Measurements from ENCODE around the gene BMP5.
"Not testable (repeated sequence)": the region's sequence is repeated elsewhere in the genome, so short reads cannot be mapped to it uniquely, and the experiment has no call there.

BMP5 gene

DNA sequence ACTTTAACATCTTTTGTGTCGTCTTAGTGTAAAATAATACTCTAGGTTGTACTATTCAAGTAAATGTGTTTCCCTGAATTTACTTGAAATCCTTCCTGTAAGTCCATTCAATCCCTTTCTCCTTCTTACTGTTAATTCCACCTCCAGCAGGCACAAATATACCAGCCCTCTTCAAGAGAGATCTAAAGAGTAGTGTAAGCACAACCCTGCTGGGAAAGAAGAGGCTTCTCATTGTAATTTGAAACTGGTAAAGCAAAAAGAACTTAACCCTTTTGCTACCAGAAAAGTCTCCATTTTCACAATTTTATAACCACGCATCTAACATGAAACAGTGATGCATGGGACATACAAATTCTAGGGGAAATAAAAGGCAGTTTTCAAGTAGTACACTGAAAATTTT is at the start of gene BMP5:
Gene BMP5 (minus strand): TSS at position 191 of the 400 bp plus-strand sequence. CDS start 725 bp downstream, outside the sequence.
- DNase-seq: no peak

DNA sequence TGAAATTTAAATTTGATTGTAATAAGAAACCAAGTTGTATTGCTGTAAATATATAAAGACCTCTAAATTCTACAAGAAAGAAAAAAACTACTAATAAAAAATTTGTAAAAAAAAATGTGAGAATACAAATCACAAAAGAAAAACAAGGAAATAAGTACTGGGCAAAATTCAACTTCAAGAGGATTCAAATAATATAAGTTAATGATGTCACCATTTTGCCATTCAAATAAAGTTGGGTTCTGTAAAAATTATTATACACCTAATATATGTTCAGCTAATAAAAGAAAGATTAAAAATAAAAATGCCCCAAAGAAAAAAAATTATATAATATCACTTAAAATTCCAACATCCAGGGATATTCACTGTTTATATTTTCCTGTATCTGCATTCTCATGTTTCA is 47.0 kb upstream of the BMP5 start:
- no peak for DNase-seq

DNA sequence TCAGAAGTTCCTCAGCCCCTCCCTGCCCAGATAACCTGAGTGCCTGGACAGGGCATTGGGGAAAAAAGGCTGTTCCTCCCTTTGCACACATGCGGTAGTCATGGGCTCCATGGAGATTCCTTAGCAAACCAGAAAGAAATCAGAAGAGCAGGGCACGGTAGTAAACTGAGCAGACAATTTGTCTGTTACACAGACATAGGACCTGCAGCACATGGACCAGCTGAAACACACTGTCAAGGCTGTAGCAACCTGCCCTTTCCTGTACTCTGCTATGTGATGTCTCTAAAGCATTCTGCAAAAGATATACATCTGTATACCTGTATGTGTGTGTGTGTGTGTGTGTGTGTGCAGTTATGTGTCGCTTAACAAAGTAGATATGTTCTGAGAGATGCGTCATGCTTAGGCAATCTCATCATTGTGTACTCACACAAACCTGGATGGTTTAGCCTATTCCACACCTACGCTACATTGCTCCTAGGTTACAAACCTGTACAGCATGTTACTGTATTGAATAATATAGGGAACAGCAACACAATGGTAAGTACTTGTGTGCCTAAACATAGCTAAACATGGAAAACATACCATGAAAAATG is 44.4 kb upstream of the BMP5 start:
- DNase-seq: no peak

GRCh38 chr6:55918639-55919038 is 43.2 kb upstream of the BMP5 start:
- no peak for DNase-seq

DNA sequence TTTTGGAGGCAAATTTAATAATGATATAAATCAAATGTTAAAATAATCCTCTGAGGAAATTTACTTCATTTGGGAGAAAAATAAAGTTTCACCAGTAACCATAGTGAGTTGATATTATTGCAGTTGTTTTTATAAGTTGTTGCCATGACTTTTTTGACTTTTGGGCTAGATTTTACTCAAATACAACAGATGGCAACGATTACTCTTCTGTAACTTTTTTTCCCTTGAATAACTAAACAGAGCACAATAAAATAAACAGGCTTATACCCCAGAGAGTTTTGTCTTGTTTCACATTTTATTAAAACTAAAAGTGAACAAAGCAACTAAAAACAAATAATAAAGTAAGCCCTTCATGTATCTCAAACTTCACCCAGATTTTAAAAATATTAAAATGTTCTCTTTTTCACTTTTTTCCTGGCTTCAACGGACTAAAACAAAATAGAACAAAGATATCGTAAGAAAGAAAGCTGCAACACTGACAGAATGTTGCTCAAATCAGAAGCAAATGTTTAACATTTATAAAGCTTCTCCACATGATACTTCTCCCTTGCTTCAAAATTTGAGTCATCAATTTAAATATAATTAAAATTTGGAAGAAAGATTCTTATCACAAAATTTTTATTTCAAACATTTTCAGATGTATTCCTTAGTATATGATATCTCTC is 42.5 kb upstream of the BMP5 start:
- no peak for DNase-seq

DNA sequence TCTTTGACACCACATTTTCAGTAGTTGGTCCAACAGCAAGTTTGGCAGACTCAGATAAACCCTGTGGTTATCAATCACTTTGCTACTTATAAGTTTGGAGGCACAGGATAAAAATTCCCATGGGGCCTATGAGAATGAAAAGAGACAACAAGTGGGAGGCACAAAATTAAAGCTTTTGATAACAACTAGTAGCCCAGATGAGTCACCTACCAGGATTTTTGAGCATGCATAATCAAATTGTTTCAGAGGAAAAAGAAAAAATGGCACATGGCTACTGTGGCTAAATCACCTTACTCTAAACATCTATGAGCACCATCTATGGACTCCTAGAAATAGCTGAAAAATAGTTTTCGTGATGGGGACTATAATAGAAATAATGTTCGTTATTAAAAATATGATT is 40.8 kb upstream of the BMP5 start:
- no peak for DNase-seq

DNA sequence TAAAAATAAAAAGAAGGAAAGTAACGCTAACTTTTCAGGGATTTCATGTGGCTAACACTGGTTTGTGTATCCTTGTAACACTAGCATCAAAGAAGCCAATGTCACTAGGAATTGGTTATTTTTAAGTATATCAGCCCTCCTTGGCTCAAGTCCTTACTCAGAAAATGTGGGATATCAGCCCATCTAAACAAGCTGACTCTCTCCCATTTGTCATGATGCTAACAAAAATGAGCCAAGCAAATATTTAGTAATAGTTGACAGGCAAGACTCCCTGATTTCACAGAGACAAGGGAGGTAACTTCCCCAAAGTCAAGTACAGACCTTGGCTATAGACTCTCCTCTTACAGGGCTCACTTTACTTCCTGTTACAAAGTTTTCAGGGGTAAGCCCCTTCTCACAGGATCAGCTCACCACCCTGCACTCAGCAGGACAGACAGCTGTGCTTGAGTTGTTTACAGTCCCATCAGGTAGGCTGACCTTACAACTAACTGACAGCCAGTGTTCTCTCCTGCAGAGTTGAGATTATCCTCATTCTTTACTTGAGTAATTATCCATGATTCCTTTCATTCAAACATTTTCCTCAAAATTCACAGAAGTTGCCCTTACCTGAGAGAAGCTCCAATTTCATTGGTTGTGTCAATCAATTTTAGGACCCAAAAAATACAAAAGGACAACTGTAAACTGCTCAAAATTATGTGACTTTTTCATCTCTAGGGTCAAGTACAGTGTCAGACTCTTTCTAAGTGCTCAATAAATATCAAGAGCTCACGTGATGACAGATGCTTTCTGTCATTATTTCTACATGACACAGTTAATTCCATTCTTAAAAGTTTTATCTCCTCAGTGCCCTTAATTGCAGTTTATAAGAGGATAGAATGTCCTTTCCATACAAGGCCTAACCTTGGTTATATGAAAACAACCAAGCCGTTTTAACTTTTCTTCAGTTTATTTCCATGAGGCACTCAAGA is 38.1 kb upstream of the BMP5 start:
- DNase-seq: no peak

DNA sequence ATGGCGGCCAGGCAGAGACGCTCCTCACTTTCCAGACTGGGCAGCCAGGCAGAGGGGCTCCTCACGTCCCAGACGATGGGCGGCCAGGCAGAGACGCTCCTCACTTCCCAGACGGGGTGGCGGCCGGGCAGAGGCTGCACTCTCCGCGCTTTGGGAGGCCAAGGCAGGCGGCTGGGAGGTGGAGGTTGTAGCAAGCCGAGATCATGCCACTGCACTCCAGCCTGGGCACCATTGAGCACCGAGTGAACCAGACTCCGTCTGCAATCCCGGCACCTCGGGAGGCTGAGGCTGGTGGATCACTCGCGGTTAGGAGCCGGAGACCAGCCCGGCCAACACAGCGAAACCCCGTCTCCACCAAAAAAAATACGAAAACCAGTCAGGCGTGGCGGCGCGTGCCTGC is 35.1 kb upstream of the BMP5 start:
- DNase-seq: not testable (repeated sequence)

DNA sequence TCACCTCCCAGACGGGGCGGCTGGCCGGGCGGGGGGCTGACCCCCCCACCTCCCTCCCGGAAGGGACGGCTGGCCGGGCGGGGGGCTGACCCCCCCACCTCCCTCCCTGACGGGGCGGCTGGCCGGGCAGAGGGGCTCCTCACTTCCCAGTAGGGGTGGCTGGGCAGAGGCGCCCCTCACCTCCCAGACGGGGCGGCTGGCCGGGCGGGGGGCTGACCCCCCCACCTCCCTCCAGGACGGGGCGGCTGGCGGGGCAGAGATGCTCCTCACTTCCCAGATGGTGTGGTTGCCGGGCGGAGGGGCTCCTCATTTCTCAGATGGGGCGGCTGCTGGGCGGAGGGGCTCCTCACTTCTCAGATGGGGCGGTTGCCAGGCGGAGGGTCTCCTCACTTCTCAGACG is 34.5 kb upstream of the BMP5 start:
- DNase-seq: not testable (repeated sequence)

DNA sequence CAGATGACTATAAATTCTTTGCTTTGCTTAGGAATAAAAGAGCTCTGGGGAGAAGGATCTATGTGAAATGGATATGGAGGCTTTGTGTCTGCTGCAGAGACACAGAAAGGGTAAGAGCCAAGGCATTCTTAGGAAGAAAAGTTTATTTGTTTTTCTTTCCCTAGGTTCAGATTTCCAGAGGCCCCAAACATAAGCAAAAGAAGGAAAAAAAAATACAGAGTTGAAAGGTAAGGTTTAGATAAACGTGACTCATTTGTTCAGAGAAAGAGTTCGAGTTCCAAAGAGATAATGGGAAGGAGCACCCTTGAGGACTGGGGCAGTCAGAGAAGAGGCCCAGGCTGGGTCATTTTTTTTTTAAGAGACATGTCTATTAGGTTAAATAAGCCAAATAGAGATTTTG is 27.4 kb upstream of the BMP5 start:
- DNase-seq: no peak

- DNase-seq: no peak
Observed at GRCh38 chr6:55901765-55902270, 26.4 kb upstream of the BMP5 start.

GRCh38 chr6:55898342-55898741 is 23.0 kb upstream of the BMP5 start:
- no peak for DNase-seq

GRCh38 chr6:55897346-55897745 is 22.0 kb upstream of the BMP5 start:
- no peak for DNase-seq

- no peak for DNase-seq
Observed at GRCh38 chr6:55895972-55896730, 20.8 kb upstream of the BMP5 start.

DNA sequence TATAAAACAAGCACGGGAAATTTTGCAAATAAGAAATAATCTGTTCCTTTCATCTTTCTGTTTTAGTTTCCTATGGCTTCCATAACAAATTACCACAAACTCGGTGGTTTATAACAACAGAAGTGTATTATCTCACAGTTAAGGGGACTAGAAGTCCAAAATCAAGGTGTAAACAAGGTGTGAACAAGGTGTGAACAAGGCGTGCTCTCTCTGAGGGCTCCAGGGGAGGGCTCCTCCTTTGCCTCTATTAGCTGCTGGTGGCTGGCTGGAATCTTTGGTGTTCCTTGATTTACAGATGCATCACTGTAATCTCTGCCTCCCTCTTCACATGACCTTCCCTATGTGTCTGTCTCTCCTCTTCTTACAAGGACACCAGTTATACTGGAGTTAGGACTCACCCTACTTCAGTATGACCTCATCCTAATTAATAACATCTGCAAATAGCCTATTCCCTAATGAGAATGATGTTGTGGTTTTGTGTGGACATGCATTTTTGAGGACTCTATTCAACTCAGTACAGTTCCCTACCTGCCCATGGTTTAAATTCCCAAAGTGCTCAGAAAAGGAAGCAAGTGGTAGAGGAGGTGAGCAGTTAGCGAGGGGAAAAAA is 17.5 kb upstream of the BMP5 start:
- no peak for DNase-seq

GRCh38 chr6:55888917-55889316 is 13.5 kb upstream of the BMP5 start:
- no peak for DNase-seq

- DNase-seq: no peak
Observed at GRCh38 chr6:55886185-55886836, 10.9 kb upstream of the BMP5 start.

- DNase-seq: no peak
Observed at GRCh38 chr6:55882718-55883569, 7.6 kb upstream of the BMP5 start.

DNA sequence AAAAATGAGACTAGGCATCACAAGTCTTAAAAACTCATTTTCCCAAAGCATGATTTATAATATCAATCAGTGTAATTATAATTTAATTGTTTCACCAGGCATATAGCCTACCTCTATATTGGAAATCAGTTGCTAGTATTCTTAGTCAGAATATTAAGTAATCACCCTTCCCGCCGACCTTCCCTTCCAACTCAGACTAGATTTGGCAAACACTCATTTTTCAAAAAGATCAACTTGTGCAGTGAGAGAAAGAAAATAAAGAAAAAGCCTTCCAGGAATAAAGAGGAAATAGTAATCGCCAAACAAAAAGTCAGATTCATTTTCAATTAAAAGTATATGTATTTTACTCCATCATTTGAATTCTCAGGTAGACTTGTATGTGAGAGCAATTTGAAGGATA is 1.9 kb upstream of the BMP5 start:
- DNase-seq: no peak

DNA sequence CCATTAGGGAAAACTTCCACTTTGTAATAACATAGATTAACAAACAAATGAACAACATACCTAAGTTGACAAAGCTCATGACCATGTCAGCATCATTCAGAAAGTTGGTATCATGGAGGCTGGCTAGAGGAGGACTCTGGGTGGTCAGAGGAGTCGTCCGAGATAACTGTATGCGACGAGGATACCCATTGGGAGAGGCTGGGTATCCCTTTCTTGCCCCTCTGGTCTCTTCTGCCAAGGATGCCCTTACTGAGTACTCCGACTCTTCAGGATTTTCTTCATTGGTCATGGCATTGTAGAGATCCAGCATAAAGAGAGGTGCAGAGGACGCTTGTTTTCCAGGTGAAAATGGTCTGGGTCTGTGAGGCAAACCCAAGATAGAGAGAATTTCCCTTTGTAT is 1.1 kb downstream of the BMP5 start:
- no peak for DNase-seq

DNA sequence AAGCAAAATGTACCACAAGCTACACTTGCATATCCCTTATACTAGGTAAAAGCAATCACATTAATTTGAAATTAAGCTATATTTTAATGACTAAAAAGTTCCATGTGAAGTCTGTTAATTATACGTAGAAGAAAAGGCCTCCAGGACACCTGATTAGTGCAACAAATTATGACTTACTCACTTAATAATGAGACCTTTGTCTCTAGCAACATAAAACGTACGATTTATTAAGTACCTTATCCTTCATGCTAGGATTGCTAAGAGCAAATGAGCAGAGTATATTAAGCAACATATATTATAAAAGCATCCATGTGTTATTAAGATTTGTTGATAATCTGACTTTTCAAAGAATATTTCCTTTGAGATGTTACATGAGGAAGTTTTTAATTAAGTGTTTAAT is 2.5 kb downstream of the BMP5 start:
- no peak for DNase-seq
